ENCODE measurements around the gene RBM42. TPM values are rescaled to one million over a fixed set of nuclear protein-coding genes. Genes with fewer than 3 reads are reported as not detected.

RBM42 gene
- total RNA-seq, 1 donor from 2014 or later: 78.7 TPM

- Mint-ChIP-seq H3K36me3 (ENCODE audit: unreplicated experiment) (no peaks in the 10 kb centered on the region), H3K27me3 (ENCODE audit: unreplicated experiment) (peaks cover 9% of the 10 kb centered on the region), H3K9me3 (ENCODE audit: unreplicated experiment) (peaks cover 5% of the 10 kb centered on the region), H3K4me3 (ENCODE audit: unreplicated experiment) (no peak overlapping the region), H3K4me1 (ENCODE audit: low read depth, unreplicated experiment) (no peaks in the 10 kb centered on the region), H3K27ac (ENCODE audit: unreplicated experiment) (no peak overlapping the region)
- no peak for TF ChIP-seq CTCF (IDR thresholded peaks at IDR 0.05; ENCODE audit: partially characterized antibody, unreplicated experiment)
- DNase-seq: no peak
Measured at GRCh38 chr19:35619290-35619923, 9.4 kb upstream of the RBM42 start.

- peaks cover 9% of the 10 kb centered on the region for H3K27me3 Mint-ChIP-seq (ENCODE audit: unreplicated experiment)
- TF ChIP-seq CTCF (IDR thresholded peaks at IDR 0.05; ENCODE audit: partially characterized antibody, unreplicated experiment): no peak
- H3K27ac Mint-ChIP-seq (ENCODE audit: unreplicated experiment): no peak overlapping the region
- H3K4me3 Mint-ChIP-seq (ENCODE audit: unreplicated experiment): no peak overlapping the region
- no peak for DNase-seq
- peaks cover 6% of the 10 kb centered on the region for H3K9me3 Mint-ChIP-seq (ENCODE audit: unreplicated experiment)
- no peaks in the 10 kb centered on the region for H3K4me1 Mint-ChIP-seq (ENCODE audit: low read depth, unreplicated experiment)
- H3K36me3 Mint-ChIP-seq (ENCODE audit: unreplicated experiment): no peaks in the 10 kb centered on the region
Measured at GRCh38 chr19:35620001-35620400, 8.8 kb upstream of the RBM42 start.

- Mint-ChIP-seq H3K4me3 (ENCODE audit: unreplicated experiment) (peak overlapping the region; percentile 16), H3K9me3 (ENCODE audit: unreplicated experiment) (peaks cover 6% of the 10 kb centered on the region), H3K27ac (ENCODE audit: unreplicated experiment) (no peak overlapping the region), H3K36me3 (ENCODE audit: unreplicated experiment) (no peaks in the 10 kb centered on the region), H3K4me1 (ENCODE audit: low read depth, unreplicated experiment) (no peaks in the 10 kb centered on the region), H3K27me3 (ENCODE audit: unreplicated experiment) (peaks cover 9% of the 10 kb centered on the region)
- no peak for DNase-seq
- no peak for TF ChIP-seq CTCF (IDR thresholded peaks at IDR 0.05; ENCODE audit: partially characterized antibody, unreplicated experiment)
Measured at GRCh38 chr19:35621708-35622107, 7.1 kb upstream of the RBM42 start.

GRCh38 chr19:35622750-35623149 lies 6.1 kb upstream of the RBM42 start:
- Mint-ChIP-seq H3K4me1 (ENCODE audit: low read depth, unreplicated experiment) (no peaks in the 10 kb centered on the region), H3K36me3 (ENCODE audit: unreplicated experiment) (no peaks in the 10 kb centered on the region), H3K4me3 (ENCODE audit: unreplicated experiment) (no peak overlapping the region), H3K9me3 (ENCODE audit: unreplicated experiment) (peaks cover 6% of the 10 kb centered on the region), H3K27me3 (ENCODE audit: unreplicated experiment) (peaks cover 9% of the 10 kb centered on the region), H3K27ac (ENCODE audit: unreplicated experiment) (no peak overlapping the region)
- no peak for DNase-seq
- no peak for TF ChIP-seq CTCF (IDR thresholded peaks at IDR 0.05; ENCODE audit: partially characterized antibody, unreplicated experiment)

- H3K36me3 Mint-ChIP-seq (ENCODE audit: unreplicated experiment): no peaks in the 10 kb centered on the region
- H3K27ac Mint-ChIP-seq (ENCODE audit: unreplicated experiment): peak overlapping the region; percentile 40
- H3K27me3 Mint-ChIP-seq (ENCODE audit: unreplicated experiment): peaks cover 9% of the 10 kb centered on the region
- H3K4me3 Mint-ChIP-seq (ENCODE audit: unreplicated experiment): no peak overlapping the region
- H3K9me3 Mint-ChIP-seq (ENCODE audit: unreplicated experiment): peaks cover 8% of the 10 kb centered on the region
- H3K4me1 Mint-ChIP-seq (ENCODE audit: low read depth, unreplicated experiment): no peaks in the 10 kb centered on the region
- no peak for TF ChIP-seq CTCF (IDR thresholded peaks at IDR 0.05; ENCODE audit: partially characterized antibody, unreplicated experiment)
- DNase-seq: no peak
Measured at GRCh38 chr19:35623327-35624010, 5.4 kb upstream of the RBM42 start.

Data from glutamatergic neuron (in vitro differentiated cells).